ENCODE measurements around the gene SKIC2.
"Not testable (repeated sequence)": the region's sequence is repeated elsewhere in the genome, so short reads cannot be mapped to it uniquely, and the experiment has no call there.

The SKIC2 gene

GRCh38 chr6:31958741-31959739 lies at the start of gene SKIC2, which contains the start of gene NELFE:
Gene SKIC2 (plus strand): TSS chr6:31959175. CDS start chr6:31959193, 18 bp downstream.
Gene NELFE (minus strand): TSS chr6:31958971. CDS start chr6:31958446, 525 bp downstream.
- DNase-seq = peak; percentile 98

GRCh38 chr6:31909298-31909697 lies 49.7 kb upstream of the SKIC2 start:
- not testable (repeated sequence) for DNase-seq

- no peak for DNase-seq
Measured at GRCh38 chr6:31911826-31912585, 47.0 kb upstream of the SKIC2 start.

GRCh38 chr6:31915351-31915750 lies 43.6 kb upstream of the SKIC2 start:
- DNase-seq = no peak

GRCh38 chr6:31915756-31916155 lies 43.2 kb upstream of the SKIC2 start:
- no peak for DNase-seq

GRCh38 chr6:31918069-31918720 lies 40.8 kb upstream of the SKIC2 start:
- no peak for DNase-seq

GRCh38 chr6:31919624-31920303 lies 39.2 kb upstream of the SKIC2 start:
- DNase-seq = no peak

GRCh38 chr6:31920811-31921210 lies 38.2 kb upstream of the SKIC2 start:
- no peak for DNase-seq

GRCh38 chr6:31922942-31923341 lies 36.0 kb upstream of the SKIC2 start:
- DNase-seq = no peak

- no peak for DNase-seq
Measured at GRCh38 chr6:31927242-31927862, 31.6 kb upstream of the SKIC2 start, which contains the start of gene C2. Gene C2 (plus strand): TSS chr6:31927717. CDS start chr6:31927753, 36 bp downstream.

GRCh38 chr6:31927863-31928671 lies 30.9 kb upstream of the SKIC2 start:
- no peak for DNase-seq

- no peak for DNase-seq
Measured at GRCh38 chr6:31928672-31928939, 30.4 kb upstream of the SKIC2 start.

- DNase-seq = no peak
Measured at GRCh38 chr6:31930962-31931361, 28.0 kb upstream of the SKIC2 start.

GRCh38 chr6:31932137-31932536 lies 26.8 kb upstream of the SKIC2 start:
- DNase-seq = not testable (repeated sequence)

GRCh38 chr6:31933537-31933936 lies 25.4 kb upstream of the SKIC2 start:
- no peak for DNase-seq

- no peak for DNase-seq
Measured at GRCh38 chr6:31935021-31935420, 24.0 kb upstream of the SKIC2 start.

- DNase-seq = no peak
Measured at GRCh38 chr6:31935823-31936222, 23.2 kb upstream of the SKIC2 start.

- no peak for DNase-seq
Measured at GRCh38 chr6:31940256-31940664, 18.7 kb upstream of the SKIC2 start.

- DNase-seq = no peak
Measured at GRCh38 chr6:31943742-31944141, 15.2 kb upstream of the SKIC2 start.

GRCh38 chr6:31945154-31945506 lies 13.8 kb upstream of the SKIC2 start:
- DNase-seq = no peak

All from activated effector memory CD4-positive, alpha-beta T cell treated with Interleukin-2 at 50 U/mL for 16 hours (primary cell).